NB4 (cell line): ENCODE data around the gene OR2AG2.

Source experiments
- CTCF ChIP-seq: IDR thresholded peaks from one replicate; pipeline ENCODE4 v1.5.1; 2012; ENCODE audit warnings: low read depth, low read length
- MAX ChIP-seq: IDR thresholded peaks from 2 replicates; pipeline ENCODE4 v1.6.1; 2011; ENCODE audit warnings: low read depth, low read length
- MYC ChIP-seq: IDR thresholded peaks from 2 replicates; pipeline ENCODE4 v1.6.1; 2011; ENCODE audit warnings: low read depth, low read length
- POLR2A ChIP-seq: IDR thresholded peaks from 2 replicates; pipeline ENCODE4 v1.6.1; 2011; ENCODE audit warnings: mild to moderate bottlenecking; ENCODE audit not compliant: insufficient read length; ENCODE audit errors: extremely low read depth

GRCh38 chr11:6733326-6734275 is 38.2 kb downstream of the OR2AG2 start:
- TF ChIP-seq CTCF (no peak), MYC (no peak), POLR2A (no peak), MAX (no peak)
